Left forelimb (tissue), 1 donor: ENCODE results near the gene ABCA13.

Experiments
- DNase-seq: peaks from one replicate; pipeline ENCODE4 v3.0.0-alpha.2; 2018; ENCODE audit warnings: low spot score

ABCA13 gene

DNA sequence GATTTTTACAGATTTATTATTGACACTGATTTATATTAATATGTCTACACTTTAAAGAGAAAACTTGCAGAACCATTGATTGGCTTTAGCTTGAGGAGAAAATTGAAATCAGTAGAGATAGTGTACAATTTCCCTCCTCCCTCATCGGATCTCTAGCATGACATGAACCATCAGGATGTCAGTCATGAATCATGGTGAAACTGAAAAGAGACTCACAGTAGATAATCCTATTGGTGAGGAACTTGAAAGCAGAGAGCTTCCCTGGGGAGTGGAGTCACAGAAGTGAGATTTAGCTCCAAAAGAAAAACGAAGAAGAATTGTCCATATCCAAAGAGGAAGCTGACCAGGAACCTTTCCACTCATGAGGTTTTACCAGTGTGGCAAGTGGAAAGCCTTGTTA lies 346.8 kb downstream of the ABCA13 start:
- no peak for DNase-seq

DNA sequence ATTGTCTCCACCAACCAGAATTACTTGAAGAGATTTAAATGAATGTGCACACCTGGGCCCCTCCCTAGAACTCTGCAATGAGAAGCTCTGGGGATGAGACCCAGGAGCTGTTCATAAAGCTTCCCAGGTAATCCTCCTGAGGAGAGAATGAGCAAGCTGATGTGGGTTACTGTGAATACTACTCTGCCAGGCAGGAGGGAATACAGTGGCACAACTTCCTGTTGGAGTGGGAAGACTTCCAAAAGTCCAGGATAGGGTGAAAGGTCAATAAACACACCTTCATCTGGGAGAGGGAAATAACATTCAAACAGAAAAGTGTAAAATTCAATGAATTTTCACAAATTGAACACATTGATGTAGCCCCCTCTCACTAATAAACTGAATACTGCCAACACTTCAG lies 351.4 kb downstream of the ABCA13 start:
- no peak for DNase-seq

DNA sequence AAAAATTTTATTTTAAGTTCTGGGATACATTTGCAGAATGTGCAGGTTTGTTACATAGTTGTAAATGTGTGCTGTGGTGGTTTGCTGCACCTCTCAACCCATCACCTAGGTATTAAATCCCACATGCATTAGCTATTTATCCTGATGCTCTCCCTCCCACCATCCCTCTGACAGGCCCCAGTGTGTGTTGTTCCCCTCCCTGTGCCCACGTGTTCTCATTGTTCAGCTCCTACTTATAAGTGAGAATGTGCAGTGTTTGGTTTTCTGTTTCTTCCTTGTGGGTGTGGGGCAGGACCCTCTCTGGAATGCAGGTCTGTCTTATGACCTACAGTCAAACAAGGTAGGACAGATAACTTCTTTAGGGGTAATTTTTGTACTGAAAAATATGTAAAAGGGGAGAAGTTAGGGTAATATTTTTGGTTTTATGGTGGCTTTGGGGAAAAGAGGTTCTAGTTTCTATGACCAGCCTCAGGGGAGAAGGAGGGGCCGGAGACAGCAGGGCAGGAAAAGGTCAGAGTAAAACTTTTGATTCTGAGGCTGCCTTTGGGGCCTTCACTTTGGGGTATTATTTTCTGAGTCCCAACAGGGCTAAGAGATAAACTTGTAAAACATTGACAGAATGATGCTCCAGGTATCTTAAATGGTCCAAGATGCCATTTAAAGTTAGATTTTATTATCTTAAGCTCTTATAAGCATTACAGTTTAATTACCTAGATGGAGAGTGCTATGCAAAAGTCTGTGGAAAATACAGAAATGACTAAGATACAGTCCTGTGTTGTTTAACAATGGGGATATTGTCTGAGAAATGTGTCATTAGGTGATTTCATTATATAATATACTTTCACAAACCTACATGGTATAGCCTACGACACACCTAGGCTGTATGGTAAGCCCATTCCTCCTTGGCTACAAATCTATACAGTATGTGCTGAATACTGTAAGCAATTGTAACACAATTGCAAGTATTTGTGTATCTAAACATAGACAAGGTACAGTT lies 354.8 kb downstream of the ABCA13 start:
- no peak for DNase-seq

- no peak for DNase-seq
Observed at GRCh38 chr7:48528646-48529045, 357.4 kb downstream of the ABCA13 start.

DNA sequence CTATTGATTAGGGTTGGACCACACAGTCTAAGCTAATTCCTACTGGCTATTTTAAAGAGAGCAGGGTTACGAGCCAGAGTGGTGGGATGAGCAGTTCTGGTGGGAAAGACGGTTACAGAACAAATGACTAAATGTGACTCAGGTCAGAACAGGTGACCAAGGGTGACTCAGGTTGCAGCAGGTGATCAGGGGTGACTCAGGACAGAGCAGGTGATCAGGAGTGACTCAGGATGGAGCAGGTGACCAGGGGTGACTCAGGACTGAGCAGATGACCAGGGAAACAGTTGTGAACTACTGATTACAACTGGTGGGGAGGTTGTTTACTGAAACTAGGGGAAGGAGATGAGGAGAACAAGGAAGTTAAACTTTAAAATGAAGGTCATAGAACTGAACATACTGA lies 366.3 kb downstream of the ABCA13 start:
- DNase-seq = no peak

DNA sequence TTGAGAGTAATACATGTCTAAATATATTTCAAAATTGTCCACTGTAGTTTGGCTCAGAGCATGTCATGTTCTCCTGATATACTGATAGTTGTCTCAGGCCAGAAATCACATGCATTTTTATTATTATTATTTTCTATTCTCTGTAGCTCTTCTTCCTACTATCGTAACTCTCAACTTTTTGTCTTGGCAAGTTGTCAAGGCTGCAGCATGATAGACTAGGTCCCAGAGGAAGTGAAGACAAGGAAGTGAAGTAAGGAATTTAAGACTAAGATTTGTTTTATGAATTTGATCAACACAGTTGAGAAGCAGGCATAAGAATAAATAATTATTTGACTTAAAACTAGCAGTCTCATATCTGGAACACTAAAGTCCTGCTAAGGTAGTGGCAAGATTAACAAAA lies 369.5 kb downstream of the ABCA13 start:
- DNase-seq = no peak

DNA sequence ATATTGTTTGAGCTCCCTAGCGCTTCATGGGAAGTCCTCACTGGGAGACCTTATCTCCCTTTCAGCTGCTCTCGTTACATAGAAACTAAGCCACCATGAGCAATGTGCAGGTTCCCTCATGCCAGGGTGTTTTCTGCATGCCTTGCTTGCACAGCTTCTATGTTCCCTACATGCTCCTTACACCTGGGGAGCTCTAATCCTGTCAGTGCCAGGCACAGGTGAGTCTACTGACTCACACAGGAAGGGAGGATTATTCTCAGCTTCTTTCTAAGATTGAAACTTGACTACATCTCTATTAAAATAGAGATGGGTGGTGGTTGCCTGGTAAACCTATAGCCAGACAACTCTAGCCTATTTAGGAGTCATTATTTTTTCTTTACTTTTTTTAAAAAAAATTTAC lies 377.4 kb downstream of the ABCA13 start:
- no peak for DNase-seq

DNA sequence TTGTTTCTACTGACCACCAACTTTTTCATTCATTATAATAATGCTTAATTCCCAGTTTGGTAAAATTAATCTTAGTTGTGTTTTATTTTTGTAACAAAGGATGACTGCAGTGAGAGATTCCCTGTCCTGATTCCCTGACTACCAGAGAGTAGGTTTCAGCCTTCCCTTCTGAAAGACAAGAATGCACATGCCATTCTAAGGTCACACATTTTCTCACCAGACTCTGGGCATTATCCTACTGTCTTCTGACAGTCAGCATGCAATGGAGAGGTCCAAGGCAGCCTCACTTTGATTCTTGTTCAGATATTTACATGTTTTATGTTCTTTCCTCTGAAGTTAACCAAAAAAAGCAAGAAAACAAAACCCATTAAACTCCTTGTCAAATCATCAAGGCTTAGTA lies 380.4 kb downstream of the ABCA13 start:
- no peak for DNase-seq

GRCh38 chr7:48563334-48563733 lies 392.1 kb downstream of the ABCA13 start:
- no peak for DNase-seq

DNA sequence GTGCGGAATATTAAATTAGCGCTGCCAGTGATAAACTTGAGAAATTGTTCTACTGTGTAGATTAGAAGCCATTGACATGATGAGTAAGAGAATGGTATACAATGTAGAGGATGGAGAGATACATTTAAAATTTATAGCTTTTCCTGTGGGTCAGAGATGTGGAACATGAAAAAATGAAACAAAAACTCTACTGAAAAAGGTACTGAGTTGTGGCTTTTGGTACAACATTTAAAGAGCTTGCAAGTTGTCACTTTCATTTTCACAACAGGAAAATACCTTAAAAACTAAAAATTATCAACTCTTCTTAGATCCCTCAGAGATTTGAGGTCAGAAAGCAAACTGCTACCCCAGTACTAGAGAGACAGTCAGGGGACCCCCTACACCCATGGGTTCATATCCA lies 404.3 kb downstream of the ABCA13 start:
- DNase-seq = no peak

DNA sequence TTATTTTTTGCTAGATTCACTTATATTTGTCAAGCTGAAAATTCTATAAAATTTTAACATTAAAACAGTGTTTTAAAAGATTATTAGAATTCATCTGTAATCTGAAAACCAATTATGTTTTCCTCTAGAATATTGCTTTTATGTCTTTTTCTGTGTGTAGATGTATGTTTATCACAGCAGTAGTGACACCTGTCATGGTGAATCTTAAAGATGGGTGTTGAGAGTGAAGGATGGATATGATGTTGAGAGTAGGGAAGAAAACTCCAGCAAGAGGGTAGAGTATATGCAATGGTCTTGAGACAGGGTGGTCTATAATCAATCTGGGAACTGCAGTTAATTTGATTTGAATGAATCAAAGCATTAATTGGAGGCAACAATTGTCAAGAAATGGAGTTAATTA lies 416.2 kb downstream of the ABCA13 start:
- no peak for DNase-seq

GRCh38 chr7:48594349-48594748 lies 423.1 kb downstream of the ABCA13 start:
- DNase-seq = no peak

DNA sequence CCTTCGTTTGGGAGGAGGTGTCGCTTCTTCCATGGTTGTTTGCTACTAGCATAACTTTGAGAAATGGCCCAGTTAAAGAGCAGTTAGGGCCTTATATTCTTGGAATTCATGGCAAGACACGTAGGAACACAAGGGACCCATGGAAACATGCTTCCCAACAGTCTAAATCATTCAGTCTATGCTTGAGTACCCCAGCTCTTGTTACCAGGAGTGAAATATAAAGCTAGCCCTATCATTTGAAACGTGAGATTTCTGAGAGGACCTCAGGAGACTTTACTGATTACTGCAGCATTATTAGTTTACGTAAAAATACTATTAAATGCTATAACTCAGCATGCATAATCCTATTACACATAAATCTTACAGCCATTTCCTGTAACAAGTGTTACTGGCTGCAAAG lies 424.5 kb downstream of the ABCA13 start:
- DNase-seq = no peak

- no peak for DNase-seq
Observed at GRCh38 chr7:48610705-48611104, 439.4 kb downstream of the ABCA13 start.

- DNase-seq = no peak
Observed at GRCh38 chr7:48611993-48612392, 440.7 kb downstream of the ABCA13 start.

DNA sequence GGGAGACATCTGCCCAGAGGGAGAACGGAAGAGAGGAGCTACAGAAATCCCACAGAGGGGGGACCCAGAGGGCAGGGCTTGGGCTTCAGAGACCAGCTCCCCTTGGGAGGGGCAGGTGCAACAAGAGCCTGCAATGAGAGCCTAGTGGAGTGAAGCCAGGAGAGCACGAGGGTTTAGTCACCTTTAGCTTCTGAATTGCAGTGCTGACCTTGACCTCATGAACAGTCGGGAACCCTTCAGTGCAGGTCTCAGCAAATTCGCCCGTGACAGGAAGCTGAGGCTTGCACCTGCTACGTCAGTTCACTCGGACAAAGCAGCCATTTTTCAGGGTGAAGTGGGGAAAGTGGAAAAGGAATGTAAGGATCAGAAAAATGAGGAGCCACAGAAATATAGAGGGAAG lies 446.2 kb downstream of the ABCA13 start:
- no peak for DNase-seq

DNA sequence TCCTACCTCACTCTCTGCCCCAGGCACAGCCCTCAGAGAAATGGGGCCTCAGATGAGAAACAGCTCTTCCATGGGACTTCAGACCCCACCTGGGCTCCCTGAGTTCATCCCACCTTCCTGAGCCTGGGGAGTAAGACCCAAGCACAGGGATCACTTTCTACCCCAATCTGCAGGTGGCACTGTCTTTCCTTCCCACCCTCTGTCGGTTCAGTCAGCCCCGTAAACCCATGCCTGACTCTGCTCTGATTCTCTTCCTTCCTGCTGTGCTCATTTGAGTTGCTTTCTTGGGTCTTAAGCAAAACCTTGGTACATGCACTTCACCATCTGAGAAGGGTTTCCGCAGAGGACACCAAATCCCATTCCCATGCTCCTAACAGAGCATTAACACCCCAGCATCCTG lies 446.7 kb downstream of the ABCA13 start:
- DNase-seq = no peak

DNA sequence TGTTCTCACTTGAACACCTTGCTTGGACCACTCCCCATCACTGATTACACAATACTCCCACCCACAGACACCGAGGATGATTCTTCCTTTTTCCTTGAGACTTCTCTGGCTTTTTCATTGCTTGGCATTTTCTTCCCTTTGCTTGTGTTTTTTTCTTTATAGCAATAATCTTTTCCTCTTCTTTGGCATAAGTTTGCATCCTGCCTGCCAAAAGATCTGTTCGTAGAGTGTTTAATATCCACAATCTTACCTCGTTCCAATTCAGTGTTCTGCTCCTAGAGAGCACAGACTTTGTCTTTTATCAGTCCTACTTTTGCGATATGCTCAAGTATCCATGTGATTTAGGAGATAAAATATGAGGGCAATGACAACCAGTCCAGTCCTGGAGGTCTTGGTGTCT lies 449.8 kb downstream of the ABCA13 start:
- no peak for DNase-seq

DNA sequence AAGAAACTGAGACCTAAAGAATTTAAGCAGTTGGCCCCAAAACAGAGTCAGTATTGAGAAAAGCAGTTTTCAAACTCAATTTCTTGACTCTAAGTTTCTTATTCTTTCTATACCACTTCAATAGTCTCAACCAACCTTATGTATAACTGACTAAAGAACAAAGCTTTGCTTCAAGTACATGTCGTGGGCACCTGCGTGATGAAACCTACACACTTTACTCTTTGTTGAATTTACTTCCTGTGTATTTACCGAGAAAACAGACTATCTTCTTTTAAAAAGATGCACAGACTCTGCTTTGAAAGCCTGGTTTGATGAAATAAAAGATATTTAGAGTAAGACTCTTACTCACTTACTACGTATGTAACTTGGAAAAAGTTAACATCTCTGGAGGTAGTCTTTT lies 455.9 kb downstream of the ABCA13 start:
- no peak for DNase-seq

- no peak for DNase-seq
Observed at GRCh38 chr7:48628793-48629349, 457.6 kb downstream of the ABCA13 start.

GRCh38 chr7:48634116-48634632 lies 462.9 kb downstream of the ABCA13 start:
- no peak for DNase-seq

- no peak for DNase-seq
Observed at GRCh38 chr7:48635796-48636195, 464.5 kb downstream of the ABCA13 start.

DNA sequence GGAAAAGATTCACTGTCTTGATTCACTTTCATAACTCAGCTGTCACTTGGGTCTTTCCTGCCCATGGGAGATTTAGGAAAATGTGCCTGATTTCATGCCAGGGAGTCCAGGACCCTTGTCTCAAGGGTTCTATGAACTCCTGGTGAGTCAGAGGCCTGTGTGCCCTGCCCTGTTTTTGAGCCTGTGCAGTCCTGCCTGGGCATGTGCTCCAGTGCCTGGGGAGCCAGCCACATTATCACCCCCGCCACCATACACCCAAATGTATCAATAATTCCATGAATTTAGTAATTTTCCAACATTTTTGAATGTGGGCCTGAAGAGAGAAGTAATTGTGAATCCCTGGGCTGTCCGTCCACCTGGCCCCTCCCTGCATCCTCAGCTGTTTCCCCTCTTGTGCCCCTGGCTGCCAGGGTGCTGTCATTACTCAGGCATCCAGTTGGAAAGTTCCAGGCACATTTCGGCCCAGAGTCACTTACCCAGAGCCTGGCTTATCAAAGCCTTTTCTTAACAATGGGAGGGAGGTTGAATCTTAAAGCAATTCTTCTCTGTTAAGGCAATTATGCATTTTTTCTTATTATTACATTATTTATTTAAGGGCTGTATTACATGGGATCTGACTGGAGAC lies 465.2 kb downstream of the ABCA13 start:
- DNase-seq = no peak
